ENCODE measurements around the gene PRICKLE4.

PRICKLE4 gene

DNA sequence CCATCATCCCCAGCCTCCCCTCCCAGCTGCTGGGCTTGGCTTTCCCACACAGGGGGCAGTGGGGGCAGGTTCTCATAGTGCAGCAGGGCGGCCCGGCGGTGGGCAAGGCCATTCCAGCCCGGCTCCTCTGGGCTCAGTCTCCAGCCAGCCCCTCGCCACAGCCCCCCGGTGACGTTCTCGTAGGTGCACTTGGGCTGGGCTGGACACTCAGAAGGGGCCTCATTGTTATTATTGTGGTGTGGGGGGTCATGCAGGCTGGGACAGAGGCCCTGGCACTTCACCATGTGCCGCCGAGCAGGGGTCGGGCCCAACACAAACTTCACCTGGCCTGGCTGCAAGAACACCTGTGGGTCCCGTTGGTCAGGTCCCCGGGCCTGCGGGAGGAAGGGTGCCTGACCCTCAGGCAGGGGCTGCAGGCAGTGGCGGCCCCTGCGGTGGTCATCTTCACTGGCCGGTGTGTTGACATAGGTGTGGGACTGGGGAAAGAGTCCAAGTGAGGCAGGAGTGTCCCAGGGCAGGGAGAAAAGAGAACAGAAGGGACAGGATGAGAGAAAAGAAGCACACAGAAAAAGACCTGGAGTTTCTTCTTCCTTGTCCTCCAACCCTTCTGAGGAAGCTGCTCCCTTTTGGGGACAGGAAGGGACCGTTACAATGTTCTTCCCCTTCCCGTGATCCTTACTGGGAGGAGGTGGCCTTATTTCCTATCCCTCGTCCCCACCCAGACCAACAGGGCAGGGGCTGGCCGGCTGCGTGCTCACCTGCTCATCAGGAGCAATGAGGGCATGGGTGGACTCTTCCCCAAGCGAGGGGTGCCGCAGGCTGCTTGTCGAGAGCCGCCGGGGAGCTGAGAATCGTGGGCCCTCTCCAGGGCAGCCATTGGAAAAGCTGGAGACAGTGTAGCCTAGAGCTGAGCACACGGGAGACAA, 9.3 kb upstream of the PRICKLE4 start:
- Histone ChIP-seq H3K36me3 (ENCODE audit: control insufficient read depth in 5 of 5, insufficient read depth in 5 of 5, low read length in 5 of 5) (peaks cover 0 to 63% (median 52%) of the 10 kb centered on the region in 5 donors), H3K4me1 (ENCODE audit: control insufficient read depth in 5 of 5, insufficient read depth in 5 of 5, low read length in 5 of 5) (peaks cover 0 to 13% (median 11%) of the 10 kb centered on the region in 5 donors), H3K4me3 (ENCODE audit: low read depth in 1 of 5, low read length in 5 of 5) (no peak overlapping the region), H3K9me3 (ENCODE audit: control insufficient read depth in 5 of 5, low read length in 5 of 5) (no peaks in the 10 kb centered on the region), H3K9ac (ENCODE audit: low read length in 5 of 5) (no peak overlapping the region), H3K27me3 (ENCODE audit: control insufficient read depth in 5 of 5, insufficient read depth in 4 of 5, low read length in 5 of 5) (no peaks in the 10 kb centered on the region), H3K27ac (ENCODE audit: low read depth, low read length) (no peak overlapping the region)

DNA sequence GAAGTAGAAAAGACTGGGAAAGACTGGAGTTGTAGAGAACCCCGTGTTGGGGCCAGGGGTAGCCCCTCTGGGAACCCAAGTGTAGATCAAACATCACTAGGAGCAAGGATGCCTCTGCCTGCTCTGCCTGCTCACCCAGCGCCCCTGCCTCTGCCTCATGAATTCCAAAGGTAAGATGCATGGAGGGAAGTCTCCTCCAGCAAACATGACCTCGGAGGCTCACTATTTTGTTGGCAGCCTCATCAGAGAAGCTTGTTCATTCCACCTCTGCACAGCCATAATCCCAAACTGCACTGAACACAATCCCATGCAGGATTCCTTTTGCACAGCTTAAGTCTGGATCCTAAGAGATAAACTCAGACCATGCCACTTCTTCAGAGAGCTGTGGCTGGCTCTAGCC, 5.7 kb upstream of the PRICKLE4 start:
- Histone ChIP-seq H3K36me3 (ENCODE audit: control insufficient read depth in 5 of 5, insufficient read depth in 5 of 5, low read length in 5 of 5) (peaks cover 3 to 65% (median 56%) of the 10 kb centered on the region in 5 donors), H3K27ac (ENCODE audit: low read depth, low read length) (no peak overlapping the region), H3K4me3 (ENCODE audit: low read depth in 1 of 5, low read length in 5 of 5) (no peak overlapping the region), H3K9ac (ENCODE audit: low read length in 5 of 5) (no peak overlapping the region), H3K27me3 (ENCODE audit: control insufficient read depth in 5 of 5, insufficient read depth in 4 of 5, low read length in 5 of 5) (no peaks in the 10 kb centered on the region), H3K9me3 (ENCODE audit: control insufficient read depth in 5 of 5, low read length in 5 of 5) (no peaks in the 10 kb centered on the region), H3K4me1 (ENCODE audit: control insufficient read depth in 5 of 5, insufficient read depth in 5 of 5, low read length in 5 of 5) (peaks cover 7 to 22% (median 16%) of the 10 kb centered on the region in 5 donors)

DNA sequence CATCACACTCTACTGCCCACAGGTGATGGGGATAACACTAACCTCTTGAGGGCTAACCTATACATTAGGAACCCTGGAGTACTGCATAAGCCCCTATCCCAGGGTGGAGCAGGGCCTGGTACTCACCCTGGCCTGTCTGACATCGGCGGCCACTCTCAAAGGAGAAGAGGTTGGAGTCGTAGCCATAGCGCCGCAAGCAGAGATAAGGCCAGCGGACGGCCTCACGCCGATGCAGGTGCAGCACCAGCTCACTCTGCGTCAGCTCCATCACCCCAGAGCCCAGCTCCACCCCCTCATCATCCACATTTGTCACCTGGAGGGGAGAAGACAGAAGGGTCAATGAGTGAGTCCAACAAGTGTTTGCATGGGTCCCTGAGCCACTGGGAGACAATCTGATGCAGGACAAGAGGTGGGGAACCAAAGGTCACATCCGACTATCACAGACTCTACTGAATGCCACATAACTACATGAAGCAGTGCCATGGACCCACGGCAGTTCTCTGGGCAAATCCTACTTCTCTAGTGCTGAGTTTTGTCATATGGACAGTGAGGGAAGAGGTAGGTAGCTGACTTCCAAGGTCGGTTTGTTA, 5.2 kb upstream of the PRICKLE4 start:
- no peaks in the 10 kb centered on the region for H3K9me3 ChIP-seq (ENCODE audit: control insufficient read depth in 5 of 5, low read length in 5 of 5)
- no peak overlapping the region for H3K9ac ChIP-seq (ENCODE audit: low read length in 5 of 5)
- peaks cover 3 to 61% (median 54%) of the 10 kb centered on the region in 5 donors for H3K36me3 ChIP-seq (ENCODE audit: control insufficient read depth in 5 of 5, insufficient read depth in 5 of 5, low read length in 5 of 5)
- no peak overlapping the region for H3K27ac ChIP-seq (ENCODE audit: low read depth, low read length)
- no peaks in the 10 kb centered on the region for H3K27me3 ChIP-seq (ENCODE audit: control insufficient read depth in 5 of 5, insufficient read depth in 4 of 5, low read length in 5 of 5)
- no peak overlapping the region for H3K4me3 ChIP-seq (ENCODE audit: low read depth in 1 of 5, low read length in 5 of 5)
- H3K4me1 ChIP-seq (ENCODE audit: control insufficient read depth in 5 of 5, insufficient read depth in 5 of 5, low read length in 5 of 5) = peaks cover 7 to 22% (median 16%) of the 10 kb centered on the region in 5 donors

DNA sequence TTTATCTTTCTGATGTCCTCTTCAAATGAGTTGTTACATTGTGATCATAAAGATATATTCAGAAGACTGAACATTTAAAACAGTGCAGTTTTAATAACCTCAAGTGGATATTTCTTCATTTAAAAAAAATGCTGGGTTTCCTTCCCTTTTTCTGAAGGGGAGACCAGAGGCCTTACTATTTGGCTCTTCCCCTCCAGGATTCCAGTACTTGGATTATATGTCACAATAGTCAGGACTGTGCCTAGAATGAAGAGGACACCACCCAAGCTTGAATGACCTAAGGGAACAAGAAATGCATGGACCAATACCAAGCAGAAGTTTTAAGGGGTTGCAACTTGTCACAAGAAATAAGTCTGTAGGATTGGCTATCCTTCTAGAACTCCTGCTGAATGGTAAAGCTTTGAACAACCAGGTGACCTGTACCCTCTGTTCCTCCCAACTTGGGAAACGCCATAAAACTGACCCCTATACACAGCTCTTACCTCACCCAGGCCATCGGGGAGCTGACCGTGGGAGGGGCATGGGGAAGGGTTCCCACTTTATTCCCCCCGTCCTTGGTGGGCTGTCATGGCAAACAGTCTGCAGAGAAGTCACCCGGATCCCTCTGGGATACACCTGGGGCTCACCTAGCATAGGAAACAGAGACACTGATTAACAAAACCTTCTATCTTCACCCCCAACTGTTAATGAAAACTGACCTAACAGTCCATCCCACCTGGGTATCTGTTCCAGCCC, 2.9 kb upstream of the PRICKLE4 start:
- H3K4me1 ChIP-seq (ENCODE audit: control insufficient read depth in 5 of 5, insufficient read depth in 5 of 5, low read length in 5 of 5) = peaks cover 9 to 35% (median 30%) of the 10 kb centered on the region in 5 donors
- no peaks in the 10 kb centered on the region for H3K9me3 ChIP-seq (ENCODE audit: control insufficient read depth in 5 of 5, low read length in 5 of 5)
- peaks cover 3 to 38% (median 31%) of the 10 kb centered on the region in 5 donors for H3K36me3 ChIP-seq (ENCODE audit: control insufficient read depth in 5 of 5, insufficient read depth in 5 of 5, low read length in 5 of 5)
- no peak overlapping the region for H3K27ac ChIP-seq (ENCODE audit: low read depth, low read length)
- H3K27me3 ChIP-seq (ENCODE audit: control insufficient read depth in 5 of 5, insufficient read depth in 4 of 5, low read length in 5 of 5) = no peaks in the 10 kb centered on the region
- peak overlapping the region in 2 of 5 donors; percentile 18 to 47 for H3K9ac ChIP-seq (ENCODE audit: low read length in 5 of 5)
- H3K4me3 ChIP-seq (ENCODE audit: low read depth in 1 of 5, low read length in 5 of 5) = no peak overlapping the region

DNA sequence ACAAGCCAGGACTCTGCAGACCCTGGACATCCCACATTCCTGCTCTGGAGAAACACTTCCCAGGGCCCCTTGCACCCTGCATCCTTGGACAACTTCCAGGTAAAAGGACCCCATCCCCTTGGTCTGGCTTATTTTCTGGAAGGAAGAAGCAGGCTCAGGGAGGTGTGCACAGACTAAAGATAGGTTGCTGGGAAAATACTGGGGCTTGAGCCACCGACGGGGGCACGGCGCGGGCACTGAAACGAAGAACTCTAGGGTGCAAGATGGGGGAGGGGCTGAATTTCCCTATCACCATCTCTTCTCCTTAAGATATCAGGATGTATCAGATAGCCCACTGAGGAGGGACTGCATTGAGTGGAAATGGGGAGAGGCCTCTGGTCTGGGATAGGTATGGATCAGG, 1.7 kb upstream of the PRICKLE4 start:
- Histone ChIP-seq H3K27me3 (ENCODE audit: control insufficient read depth in 5 of 5, insufficient read depth in 4 of 5, low read length in 5 of 5) (no peaks in the 10 kb centered on the region), H3K4me1 (ENCODE audit: control insufficient read depth in 5 of 5, insufficient read depth in 5 of 5, low read length in 5 of 5) (peaks cover 9 to 35% (median 31%) of the 10 kb centered on the region in 5 donors), H3K27ac (ENCODE audit: low read depth, low read length) (peak overlapping the region; percentile 30), H3K4me3 (ENCODE audit: low read depth in 1 of 5, low read length in 5 of 5) (peak overlapping the region; percentile 75 to 83 (median 76)), H3K36me3 (ENCODE audit: control insufficient read depth in 5 of 5, insufficient read depth in 5 of 5, low read length in 5 of 5) (peaks cover 3 to 31% (median 26%) of the 10 kb centered on the region in 5 donors), H3K9me3 (ENCODE audit: control insufficient read depth in 5 of 5, low read length in 5 of 5) (no peaks in the 10 kb centered on the region), H3K9ac (ENCODE audit: low read length in 5 of 5) (peak overlapping the region; percentile 69 to 81 (median 74))

DNA sequence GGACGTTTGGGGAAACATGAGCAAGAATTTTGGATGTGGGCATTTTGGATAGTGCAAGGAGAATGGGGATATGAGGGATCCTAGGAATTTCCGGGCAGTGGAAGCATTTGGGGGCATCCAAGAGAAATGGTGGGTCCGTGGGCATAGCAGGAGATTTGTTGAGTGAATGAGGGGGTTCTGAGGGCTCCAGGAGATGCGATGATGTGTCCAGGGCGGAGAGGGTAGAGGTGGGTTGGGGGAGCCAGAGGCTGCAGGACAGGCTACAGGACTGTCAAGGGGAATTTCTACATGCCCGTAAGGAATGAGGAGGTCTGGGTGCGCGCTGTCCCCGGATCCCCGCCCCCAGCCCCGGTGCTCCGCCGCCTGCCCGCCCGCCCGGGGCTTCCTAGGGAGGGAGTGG, 1.2 kb upstream of the PRICKLE4 start:
- peaks cover 9 to 35% (median 33%) of the 10 kb centered on the region in 5 donors for H3K4me1 ChIP-seq (ENCODE audit: control insufficient read depth in 5 of 5, insufficient read depth in 5 of 5, low read length in 5 of 5)
- H3K27me3 ChIP-seq (ENCODE audit: control insufficient read depth in 5 of 5, insufficient read depth in 4 of 5, low read length in 5 of 5) = no peaks in the 10 kb centered on the region
- no peaks in the 10 kb centered on the region for H3K9me3 ChIP-seq (ENCODE audit: control insufficient read depth in 5 of 5, low read length in 5 of 5)
- peak overlapping the region; percentile 30 for H3K27ac ChIP-seq (ENCODE audit: low read depth, low read length)
- peak overlapping the region; percentile 75 to 83 (median 76) for H3K4me3 ChIP-seq (ENCODE audit: low read depth in 1 of 5, low read length in 5 of 5)
- peak overlapping the region; percentile 69 to 81 (median 74) for H3K9ac ChIP-seq (ENCODE audit: low read length in 5 of 5)
- peaks cover 3 to 27% (median 24%) of the 10 kb centered on the region in 5 donors for H3K36me3 ChIP-seq (ENCODE audit: control insufficient read depth in 5 of 5, insufficient read depth in 5 of 5, low read length in 5 of 5)

DNA sequence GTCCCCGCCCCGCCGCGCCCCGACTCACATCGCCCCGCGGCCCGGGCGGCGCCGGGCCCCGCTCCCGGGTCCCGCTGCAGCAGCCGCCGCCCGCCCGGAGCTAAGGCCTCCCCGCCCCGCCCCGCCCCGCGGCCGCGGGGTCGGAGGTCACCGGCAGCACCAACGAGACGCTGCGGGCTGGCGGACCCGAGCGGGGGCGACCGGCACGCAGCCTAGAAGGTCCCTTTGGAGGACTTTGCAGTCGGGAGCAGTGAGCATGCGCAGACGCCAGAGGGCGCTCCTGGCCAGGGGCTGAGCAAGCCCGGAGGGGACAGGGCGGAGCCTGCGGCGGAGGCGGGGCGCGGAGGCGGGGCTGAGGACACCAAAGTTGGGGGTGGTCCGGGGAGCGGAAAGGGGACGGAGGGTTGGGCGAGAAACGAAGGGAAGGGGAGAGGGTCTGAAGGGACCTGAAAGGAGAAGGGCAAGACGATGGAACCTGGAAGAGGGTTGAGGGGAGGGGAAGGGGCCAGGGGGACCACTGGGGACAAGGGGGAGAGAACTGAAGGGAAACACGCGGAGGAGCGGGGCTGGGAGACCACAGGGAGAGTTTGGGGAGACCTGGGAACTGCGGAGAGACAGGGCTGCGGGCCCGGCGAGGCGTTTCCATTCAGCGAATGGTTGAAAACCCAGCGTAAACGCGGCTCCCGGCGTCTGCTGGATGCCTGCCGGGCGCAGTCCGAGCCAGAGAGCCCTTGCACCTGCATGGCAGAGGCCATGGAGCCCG, 613 bp upstream of the PRICKLE4 start, which contains the start of gene FRS3:
FRS3 (minus strand) TSS at position 113 of the 763 bp plus-strand sequence. CDS start 2,913 bp downstream, outside the sequence.
- H3K36me3 ChIP-seq (ENCODE audit: control insufficient read depth in 5 of 5, insufficient read depth in 5 of 5, low read length in 5 of 5) = peaks cover 3 to 21% (median 17%) of the 10 kb centered on the region in 5 donors
- no peaks in the 10 kb centered on the region for H3K9me3 ChIP-seq (ENCODE audit: control insufficient read depth in 5 of 5, low read length in 5 of 5)
- H3K4me3 ChIP-seq (ENCODE audit: low read depth in 1 of 5, low read length in 5 of 5) = peak within 1 kb of the TSS; percentile 77 to 83 (median 79)
- no peaks in the 10 kb centered on the region for H3K27me3 ChIP-seq (ENCODE audit: control insufficient read depth in 5 of 5, insufficient read depth in 4 of 5, low read length in 5 of 5)
- peak within 1 kb of the TSS; percentile 84 for H3K27ac ChIP-seq (ENCODE audit: low read depth, low read length)
- peaks cover 9 to 39% (median 39%) of the 10 kb centered on the region in 5 donors for H3K4me1 ChIP-seq (ENCODE audit: control insufficient read depth in 5 of 5, insufficient read depth in 5 of 5, low read length in 5 of 5)
- H3K9ac ChIP-seq (ENCODE audit: low read length in 5 of 5) = peak within 1 kb of the TSS; percentile 72 to 85 (median 78)

DNA sequence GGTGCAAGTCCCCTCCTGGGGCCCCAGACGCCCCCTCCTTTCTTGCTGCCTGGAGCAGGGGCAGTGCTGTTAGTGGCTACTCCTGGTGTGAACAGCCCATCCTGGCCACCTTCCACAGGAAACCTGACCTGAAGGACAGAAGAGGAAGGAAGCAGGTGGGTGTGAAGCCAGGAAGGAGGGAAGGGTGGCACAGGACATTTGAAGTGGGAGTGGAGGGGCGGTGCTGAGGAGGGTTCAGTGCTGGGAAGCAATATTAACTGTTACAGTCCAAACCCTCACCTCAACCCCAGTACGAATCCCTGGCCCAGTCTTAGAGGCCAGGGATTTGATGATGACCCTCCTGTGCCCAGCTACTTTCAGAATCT, 766 bp downstream of the PRICKLE4 start:
- H3K4me3 ChIP-seq (ENCODE audit: low read depth in 1 of 5, low read length in 5 of 5) = peak overlapping the region; percentile 72 to 81 (median 77)
- H3K4me1 ChIP-seq (ENCODE audit: control insufficient read depth in 5 of 5, insufficient read depth in 5 of 5, low read length in 5 of 5) = peaks cover 13 to 53% (median 51%) of the 10 kb centered on the region in 5 donors
- H3K27me3 ChIP-seq (ENCODE audit: control insufficient read depth in 5 of 5, insufficient read depth in 4 of 5, low read length in 5 of 5) = no peaks in the 10 kb centered on the region
- H3K9me3 ChIP-seq (ENCODE audit: control insufficient read depth in 5 of 5, low read length in 5 of 5) = no peaks in the 10 kb centered on the region
- peak overlapping the region in 4 of 5 donors; percentile 48 to 72 (median 59) for H3K9ac ChIP-seq (ENCODE audit: low read length in 5 of 5)
- peaks cover 3 to 14% (median 7%) of the 10 kb centered on the region in 5 donors for H3K36me3 ChIP-seq (ENCODE audit: control insufficient read depth in 5 of 5, insufficient read depth in 5 of 5, low read length in 5 of 5)
- H3K27ac ChIP-seq (ENCODE audit: low read depth, low read length) = peak overlapping the region; percentile 69

DNA sequence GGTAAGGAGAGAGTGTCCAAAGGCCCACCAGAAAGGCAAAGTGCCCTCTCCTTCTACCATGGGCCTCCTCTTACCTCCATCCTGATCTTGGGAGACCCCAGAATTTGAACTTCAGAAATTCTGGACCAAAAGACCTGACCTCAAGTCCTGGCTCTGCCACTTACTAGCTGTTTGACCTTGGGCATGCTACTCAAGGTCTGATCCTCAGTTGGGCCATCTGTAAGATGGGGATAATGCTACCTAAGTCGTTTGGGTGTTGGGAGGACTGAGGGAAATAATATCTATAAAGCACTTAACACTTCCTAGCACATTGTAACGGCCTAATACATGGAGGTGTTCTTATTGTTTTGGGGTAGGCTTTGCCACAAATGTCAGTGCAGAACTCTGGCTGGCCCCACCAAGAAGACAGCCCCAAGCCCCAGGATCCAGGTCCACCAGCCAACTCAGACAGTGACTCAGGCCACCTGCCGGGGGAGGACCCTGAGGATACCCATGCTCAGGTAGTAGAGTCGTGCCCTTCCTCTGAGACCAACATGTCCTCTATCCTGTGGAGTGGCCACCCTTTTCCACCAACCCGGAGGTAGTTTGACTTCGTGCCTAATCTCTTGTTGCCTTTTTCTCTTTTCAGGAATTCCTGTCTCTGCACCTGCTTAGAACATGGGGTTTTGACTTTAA, 2.7 kb downstream of the PRICKLE4 start:
- Histone ChIP-seq H3K9ac (ENCODE audit: low read length in 5 of 5) (no peak overlapping the region), H3K4me3 (ENCODE audit: low read depth in 1 of 5, low read length in 5 of 5) (no peak overlapping the region), H3K27ac (ENCODE audit: low read depth, low read length) (no peak overlapping the region), H3K36me3 (ENCODE audit: control insufficient read depth in 5 of 5, insufficient read depth in 5 of 5, low read length in 5 of 5) (peaks cover 0 to 4% (median 0%) of the 10 kb centered on the region in 5 donors), H3K27me3 (ENCODE audit: control insufficient read depth in 5 of 5, insufficient read depth in 4 of 5, low read length in 5 of 5) (no peaks in the 10 kb centered on the region), H3K9me3 (ENCODE audit: control insufficient read depth in 5 of 5, low read length in 5 of 5) (no peaks in the 10 kb centered on the region), H3K4me1 (ENCODE audit: control insufficient read depth in 5 of 5, insufficient read depth in 5 of 5, low read length in 5 of 5) (peaks cover 10 to 51% (median 50%) of the 10 kb centered on the region in 5 donors)

Data from subcutaneous abdominal adipose tissue (tissue), 5 donors.